Measurements from ENCODE around the gene CNOT2.

GRCh38 chr12:70227911-70228310 is 15.3 kb upstream of the CNOT2 start:
- TF ChIP-seq EZH2 (IDR thresholded peaks at IDR 0.05; ENCODE audit: insufficient read depth, low read length): no peak
- TF ChIP-seq CTCF (IDR thresholded peaks at IDR 0.05; ENCODE audit: insufficient read depth, low read depth, low read length): no peak

All from astrocyte (in vitro differentiated cells and primary cell).